ENCODE results near the gene POLR1A. TPM values are rescaled to one million over a fixed set of nuclear protein-coding genes. Genes with fewer than 3 reads are reported as not detected.

POLR1A gene
- total RNA-seq, 4 donors from 2014 or later, result 20.1 to 31.7 (median 29.4) TPM

DNA sequence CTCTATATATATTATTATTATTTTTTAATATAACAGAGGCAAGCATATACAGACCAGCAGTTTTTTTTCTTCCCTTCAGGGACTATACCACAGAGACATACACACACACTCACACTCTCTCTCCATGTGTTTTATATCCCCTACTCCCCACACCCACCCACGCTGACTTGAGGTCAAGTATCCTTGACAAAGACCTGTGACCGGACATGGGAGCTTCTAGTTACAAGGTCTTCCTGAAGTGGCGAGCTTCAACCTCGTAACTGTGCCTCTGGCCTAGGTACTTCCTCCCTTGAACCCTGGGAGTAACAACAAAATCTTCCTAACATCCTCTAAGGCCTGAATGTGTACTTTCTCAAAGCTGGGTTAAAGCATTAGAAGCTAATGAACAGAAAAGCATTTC is 52.5 kb downstream of the POLR1A start:
- TF ChIP-seq POLR2A (IDR thresholded peaks at IDR 0.05) (no peak), CTCF (IDR thresholded peaks at IDR 0.05 in 4 of 5, conservative IDR thresholded peaks at IDR 0.05 in 1 of 5) (no peak)
- Histone ChIP-seq H3K36me3 (peaks cover 4 to 46% of the 10 kb centered on the region in 2 donors), H3K27me3 (no peaks in the 10 kb centered on the region), H3K9me3 (no peaks in the 10 kb centered on the region), H3K4me1 (no peaks in the 10 kb centered on the region), H3K4me3 (no peak overlapping the region), H3K27ac (no peak overlapping the region)
- in situ Hi-C loops (cut with MboI; ENCODE audit: low sequenced_read_pairs in 4 of 4) (no loop called here), intact Hi-C loops (cut with DNase I; ENCODE audit: low total_unique reads) (no loop called here)
- DNase-seq, result no peak
- no peak for ATAC-seq

DNA sequence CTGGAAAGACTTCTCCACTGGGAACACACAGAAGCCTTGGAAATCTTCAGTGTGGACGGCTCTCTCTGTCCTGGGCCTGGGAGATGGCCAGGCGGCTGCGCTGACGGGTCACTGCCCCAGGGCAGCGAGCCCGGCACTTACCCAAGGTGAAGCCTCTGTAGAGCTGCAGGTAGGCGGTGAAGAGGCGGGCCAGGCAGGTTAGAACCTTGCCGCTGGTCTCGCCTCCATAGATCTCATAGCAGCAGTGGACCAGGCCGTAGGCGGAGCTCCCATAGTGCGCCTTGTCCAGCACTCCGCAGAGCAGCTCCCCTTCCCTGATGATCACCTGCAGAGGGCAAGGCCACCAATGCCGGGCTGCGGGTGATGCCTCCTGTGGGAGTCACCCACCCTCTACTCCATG is 53.0 kb downstream of the POLR1A start:
- no peak for ATAC-seq
- H3K27me3 ChIP-seq, result no peaks in the 10 kb centered on the region
- no peak overlapping the region for H3K27ac ChIP-seq
- H3K36me3 ChIP-seq, result peaks cover 4 to 51% of the 10 kb centered on the region in 2 donors
- no peak for DNase-seq
- H3K9me3 ChIP-seq, result no peaks in the 10 kb centered on the region
- H3K4me1 ChIP-seq, result no peaks in the 10 kb centered on the region
- H3K4me3 ChIP-seq, result no peak overlapping the region
- TF ChIP-seq POLR2A (IDR thresholded peaks at IDR 0.05), result no peak
- TF ChIP-seq CTCF (IDR thresholded peaks at IDR 0.05 in 4 of 5, conservative IDR thresholded peaks at IDR 0.05 in 1 of 5), result no peak
- intact Hi-C loops (cut with DNase I; ENCODE audit: low total_unique reads), result no loop called here
- in situ Hi-C loops (cut with MboI; ENCODE audit: low sequenced_read_pairs in 4 of 4), result no loop called here

GRCh38 chr2:86052265-86052664 is 53.4 kb downstream of the POLR1A start:
- no peak for TF ChIP-seq CTCF (IDR thresholded peaks at IDR 0.05 in 4 of 5, conservative IDR thresholded peaks at IDR 0.05 in 1 of 5)
- TF ChIP-seq POLR2A (IDR thresholded peaks at IDR 0.05), result no peak
- Histone ChIP-seq H3K27ac (no peak overlapping the region), H3K9me3 (no peaks in the 10 kb centered on the region), H3K4me1 (no peaks in the 10 kb centered on the region), H3K36me3 (peaks cover 4 to 54% of the 10 kb centered on the region in 2 donors), H3K4me3 (no peak overlapping the region), H3K27me3 (no peaks in the 10 kb centered on the region)
- intact Hi-C loops (cut with DNase I; ENCODE audit: low total_unique reads) (no loop called here), in situ Hi-C loops (cut with MboI; ENCODE audit: low sequenced_read_pairs in 4 of 4) (no loop called here)
- DNase-seq (no peak), ATAC-seq (no peak)

DNA sequence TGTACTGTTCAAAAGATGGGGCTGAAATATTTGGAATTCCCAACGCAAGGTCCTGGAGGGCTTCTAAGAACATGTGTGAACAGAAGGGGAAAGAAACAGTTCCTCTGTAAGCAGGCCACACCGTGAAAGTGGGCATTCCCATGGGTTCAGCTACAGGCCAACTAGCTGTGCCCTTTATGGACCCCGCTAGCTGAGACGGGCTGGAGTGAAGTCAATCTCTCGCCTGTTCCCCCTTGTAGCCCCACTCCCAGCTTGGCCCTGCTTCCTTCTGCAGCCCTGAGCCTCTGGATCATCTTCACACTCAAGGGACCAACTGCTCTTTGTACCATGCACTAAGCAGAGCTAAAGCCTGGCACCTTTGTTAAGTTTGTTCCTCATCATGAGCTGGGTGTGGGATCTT is 55.4 kb downstream of the POLR1A start:
- no peak for ATAC-seq
- intact Hi-C loops (cut with DNase I; ENCODE audit: low total_unique reads), result no loop called here
- H3K27ac ChIP-seq, result no peak overlapping the region
- no peak for DNase-seq
- H3K27me3 ChIP-seq, result no peaks in the 10 kb centered on the region
- H3K4me1 ChIP-seq, result no peaks in the 10 kb centered on the region
- TF ChIP-seq POLR2A (IDR thresholded peaks at IDR 0.05), result no peak
- no peak for TF ChIP-seq CTCF (IDR thresholded peaks at IDR 0.05 in 4 of 5, conservative IDR thresholded peaks at IDR 0.05 in 1 of 5)
- no peaks in the 10 kb centered on the region for H3K9me3 ChIP-seq
- no peak overlapping the region for H3K4me3 ChIP-seq
- peaks cover 4 to 74% of the 10 kb centered on the region in 2 donors for H3K36me3 ChIP-seq
- in situ Hi-C loops (cut with MboI; ENCODE audit: low sequenced_read_pairs in 4 of 4), result no loop called here

DNA sequence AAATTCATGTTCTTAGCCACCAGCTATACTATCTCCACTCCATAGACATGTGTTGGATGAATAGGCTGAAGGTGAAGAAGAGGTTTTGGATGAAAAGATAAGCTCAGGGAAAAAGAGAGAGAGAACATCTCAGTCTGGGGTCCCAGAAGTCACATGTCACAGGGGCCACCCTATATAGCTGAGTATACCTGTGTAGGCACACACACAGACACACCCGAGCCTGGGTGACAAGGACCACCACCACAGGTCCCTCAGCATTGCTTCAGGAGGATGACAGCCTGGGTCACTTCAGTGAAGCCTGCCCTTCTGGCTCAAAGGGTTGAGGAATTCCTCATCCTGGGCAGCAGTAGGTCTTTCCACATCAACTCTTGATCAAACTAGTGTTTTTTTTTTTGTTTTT is 56.2 kb downstream of the POLR1A start:
- no peaks in the 10 kb centered on the region for H3K9me3 ChIP-seq
- intact Hi-C loops (cut with DNase I; ENCODE audit: low total_unique reads), result no loop called here
- ATAC-seq, result no peak

More for the DNA sequence above, 56.2 kb downstream of the POLR1A start:
- peaks cover 4 to 81% of the 10 kb centered on the region in 2 donors for H3K36me3 ChIP-seq
- no peak for DNase-seq
- no peaks in the 10 kb centered on the region for H3K4me1 ChIP-seq
- H3K27me3 ChIP-seq, result no peaks in the 10 kb centered on the region
- in situ Hi-C loops (cut with MboI; ENCODE audit: low sequenced_read_pairs in 4 of 4), result no loop called here
- no peak for TF ChIP-seq CTCF (IDR thresholded peaks at IDR 0.05 in 4 of 5, conservative IDR thresholded peaks at IDR 0.05 in 1 of 5)
- TF ChIP-seq POLR2A (IDR thresholded peaks at IDR 0.05), result no peak
- no peak overlapping the region for H3K27ac ChIP-seq
- no peak overlapping the region for H3K4me3 ChIP-seq

Data from gastrocnemius medialis (tissue), 4 donors.